GM23338 (cell line): Measurements from ENCODE around the gene PRPF31. TPM values are rescaled to one million over a fixed set of nuclear protein-coding genes. Genes with fewer than 3 reads are reported as not detected.

Experiments used
- ATAC-seq: fragments of 200-7000 bp; cut with Tn5 transposase; 3 replicates; pipeline ENCODE4 v1.9.1; 2020
- DNase-seq: peaks from one replicate; pipeline ENCODE4 v3.0.0-alpha.2; 2015; ENCODE audit warnings: low spot score
- H2AFZ ChIP-seq: fragments of 200-600 bp; sonication (generic); 2 replicates; pipeline ENCODE4 v1.8.0; 2016; ENCODE audit warnings: antibody characterized with exemption, mild to moderate bottlenecking, moderate library complexity
- H3F3A ChIP-seq: fragments of 200-600 bp; sonication (generic); replicated peaks from 2 replicates; pipeline ENCODE4 v1.8.0; 2017; ENCODE audit warnings: antibody characterized with exemption, mixed run types, low read depth
- H3K27ac ChIP-seq: fragments of 200-600 bp; sonication (generic); 2 replicates; pipeline ENCODE4 v1.6.1; 2016; ENCODE audit warnings: low read depth
- H3K27me3 ChIP-seq: fragments of 200-600 bp; sonication (generic); 2 replicates; pipeline ENCODE4 v1.8.0; 2016; ENCODE audit warnings: mild to moderate bottlenecking, mixed run types, moderate library complexity; ENCODE audit not compliant: insufficient read depth
- H3K36me3 ChIP-seq: fragments of 200-600 bp; sonication (generic); 2 replicates; pipeline ENCODE4 v1.8.0; 2016; ENCODE audit warnings: mild to moderate bottlenecking; ENCODE audit not compliant: insufficient read depth
- H3K4me1 ChIP-seq: fragments of 200-600 bp; sonication (generic); 2 replicates; pipeline ENCODE4 v1.8.0; 2016; ENCODE audit warnings: mild to moderate bottlenecking, moderate library complexity; ENCODE audit not compliant: insufficient read depth
- H3K4me2 ChIP-seq: fragments of 200-600 bp; sonication (generic); 2 replicates; pipeline ENCODE4 v1.7.1; 2017; ENCODE audit warnings: mixed run types
- H3K4me3 ChIP-seq: fragments of 200-600 bp; sonication (generic); 2 replicates; pipeline ENCODE4 v1.6.1; 2016; ENCODE audit warnings: mixed run types
- H3K79me2 ChIP-seq: fragments of 200-600 bp; sonication (generic); replicated peaks from 2 replicates; pipeline ENCODE4 v1.8.0; 2017; ENCODE audit warnings: mild to moderate bottlenecking; ENCODE audit not compliant: insufficient read depth
- H3K9me2 ChIP-seq: fragments of 200-600 bp; sonication (generic); 2 replicates; pipeline ENCODE4 v1.8.0; 2017; ENCODE audit not compliant: insufficient read depth
- H4K20me1 ChIP-seq: fragments of 200-600 bp; sonication (generic); replicated peaks from 2 replicates; pipeline ENCODE4 v1.8.0; 2017; ENCODE audit warnings: mild to moderate bottlenecking; ENCODE audit not compliant: insufficient read depth
- H3K27ac Mint-ChIP-seq: 2 replicates; pipeline ENCODE4 v1.8.0; 2020; ENCODE audit warnings: inconsistent platforms, mild to moderate bottlenecking, moderate library complexity, mixed read lengths
- H3K27me3 Mint-ChIP-seq: 3 replicates; pipeline ENCODE4 v1.8.0; 2022; ENCODE audit warnings: low read depth, mild to moderate bottlenecking, moderate library complexity, mixed read lengths, inconsistent platforms; ENCODE audit not compliant: insufficient read depth, poor library complexity
- H3K36me3 Mint-ChIP-seq: 3 replicates; pipeline ENCODE4 v1.8.0; 2021; ENCODE audit warnings: low read depth, mild to moderate bottlenecking, inconsistent platforms, moderate library complexity, mixed read lengths
- H3K4me1 Mint-ChIP-seq: 3 replicates; pipeline ENCODE4 v1.8.0; 2020; ENCODE audit warnings: mild to moderate bottlenecking, inconsistent platforms, mixed read lengths
- H3K4me3 Mint-ChIP-seq: 3 replicates; pipeline ENCODE4 v1.8.0; 2021; ENCODE audit warnings: moderate library complexity, mild to moderate bottlenecking, inconsistent platforms, mixed read lengths
- H3K9me3 Mint-ChIP-seq: 3 replicates; pipeline ENCODE4 v1.8.0; 2020; ENCODE audit warnings: moderate library complexity, mild to moderate bottlenecking, inconsistent platforms, mixed read lengths
- CREB1 ChIP-seq: fragments of 250-450 bp; sonication (Bioruptor Pico); IDR thresholded peaks from 2 replicates; pipeline ENCODE4 v1.5.0; 2020; ENCODE audit warnings: low read depth, mild to moderate bottlenecking, moderate library complexity
- EZH2 ChIP-seq: fragments of 200-600 bp; sonication (generic); IDR thresholded peaks from one replicate; pipeline ENCODE4 v1.8.0; 2017; ENCODE audit warnings: antibody characterized with exemption, mild to moderate bottlenecking, low read depth; ENCODE audit not compliant: unreplicated experiment
- EZH2phosphoT487 ChIP-seq: fragments of 200-600 bp; sonication (generic); IDR thresholded peaks from one replicate; pipeline ENCODE4 v1.8.1; 2018; ENCODE audit warnings: antibody characterized with exemption; ENCODE audit not compliant: unreplicated experiment
- JUNB ChIP-seq: IDR thresholded peaks from one replicate; pipeline ENCODE4 v1.6.1; 2016; ENCODE audit warnings: antibody characterized with exemption; ENCODE audit not compliant: unreplicated experiment
- NANOG ChIP-seq: IDR thresholded peaks from 2 replicates; pipeline ENCODE4 v1.6.1; 2016; ENCODE audit warnings: antibody characterized with exemption, borderline replicate concordance
- POLR2AphosphoS5 ChIP-seq: IDR thresholded peaks from 2 replicates; pipeline ENCODE4 v1.6.1; 2016; ENCODE audit warnings: antibody characterized with exemption, low read depth
- STAT1 ChIP-seq: IDR thresholded peaks from one replicate; pipeline ENCODE4 v1.6.1; 2016; ENCODE audit warnings: antibody characterized with exemption; ENCODE audit not compliant: unreplicated experiment
- ZNF114 ChIP-seq: fragments of 250-450 bp; sonication (Bioruptor Pico); IDR thresholded peaks from 2 replicates; pipeline ENCODE4 v1.5.0; 2020; ENCODE audit warnings: mild to moderate bottlenecking, moderate library complexity
- ZNF331 ChIP-seq: fragments of 250-450 bp; sonication (Bioruptor Pico); IDR thresholded peaks from 2 replicates; pipeline ENCODE4 v1.5.0; 2020; ENCODE audit warnings: low read depth, mild to moderate bottlenecking, moderate library complexity
- polyA plus RNA-seq: library from polyadenylated mRNA; unstranded; fragments of >200 nt; fragmentation: Nextera tagmentation; extraction: Ambion mirVana; gene quantifications from 2 replicates; pipeline ENCODE4 v1.2.1, GENCODE V29; 2016
- total RNA-seq: library from RNA; depleted of rRNA; stranded (reverse); fragments of >200 nt; shearing (Covaris generic); gene quantifications from 2 replicates; pipeline ENCODE4 v1.2.3, GENCODE V29; 2014
- TF ChIP-seq, protein P1 (sequence below): IDR thresholded peaks from one replicate; pipeline ENCODE4 v1.6.1; 2018; ENCODE audit warnings: antibody characterized with exemption; ENCODE audit not compliant: unreplicated experiment
- TF ChIP-seq, protein P2 (sequence below): fragments of 250-450 bp; sonication (Bioruptor Pico); IDR thresholded peaks from 2 replicates; pipeline ENCODE4 v1.5.0; 2020; ENCODE audit warnings: mild to moderate bottlenecking, moderate library complexity
- TF ChIP-seq, protein P3 (sequence below): IDR thresholded peaks from 2 replicates; pipeline ENCODE4 v1.6.1; 2016; ENCODE audit warnings: antibody characterized with exemption

Gene PRPF31
- total and polyA plus RNA-seq, 2 experiments from 2014 or later, result 83.3 to 94.2 TPM

DNA sequence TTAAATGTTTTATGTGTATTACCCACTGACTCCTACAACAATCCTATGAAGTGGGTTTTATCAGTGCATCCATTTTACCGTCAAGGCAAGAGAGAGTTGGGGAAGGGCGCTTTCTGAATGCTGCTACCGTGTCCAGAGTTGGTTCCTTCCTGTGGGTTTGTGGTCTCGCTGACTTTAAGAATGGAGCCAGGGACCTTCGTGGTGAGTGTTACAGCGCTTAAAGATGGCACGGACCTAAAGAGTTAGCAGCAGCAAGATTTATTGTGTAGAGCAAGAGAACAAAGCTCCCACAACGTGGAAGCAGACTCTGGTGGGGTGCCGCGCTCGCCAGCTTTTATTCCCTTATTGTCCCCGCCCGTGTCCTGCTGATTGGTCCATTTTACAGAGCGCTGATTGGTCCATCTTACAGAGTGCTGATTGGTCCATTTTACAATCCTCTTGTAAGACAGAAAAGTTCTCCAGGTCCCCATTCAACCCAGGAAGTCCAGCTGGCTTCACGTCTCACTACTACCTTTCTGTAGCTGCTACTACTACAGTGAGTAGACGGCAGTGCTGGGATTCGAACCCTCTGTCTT lies 21.0 kb upstream of the PRPF31 start (continued):
- TF ChIP-seq CREB1 (CRISPR knock-in tag) (no peak), POLR2AphosphoS5 (no peak), EZH2 (no peak), NANOG (no peak), ZNF331 (CRISPR knock-in tag) (no peak)

DNA sequence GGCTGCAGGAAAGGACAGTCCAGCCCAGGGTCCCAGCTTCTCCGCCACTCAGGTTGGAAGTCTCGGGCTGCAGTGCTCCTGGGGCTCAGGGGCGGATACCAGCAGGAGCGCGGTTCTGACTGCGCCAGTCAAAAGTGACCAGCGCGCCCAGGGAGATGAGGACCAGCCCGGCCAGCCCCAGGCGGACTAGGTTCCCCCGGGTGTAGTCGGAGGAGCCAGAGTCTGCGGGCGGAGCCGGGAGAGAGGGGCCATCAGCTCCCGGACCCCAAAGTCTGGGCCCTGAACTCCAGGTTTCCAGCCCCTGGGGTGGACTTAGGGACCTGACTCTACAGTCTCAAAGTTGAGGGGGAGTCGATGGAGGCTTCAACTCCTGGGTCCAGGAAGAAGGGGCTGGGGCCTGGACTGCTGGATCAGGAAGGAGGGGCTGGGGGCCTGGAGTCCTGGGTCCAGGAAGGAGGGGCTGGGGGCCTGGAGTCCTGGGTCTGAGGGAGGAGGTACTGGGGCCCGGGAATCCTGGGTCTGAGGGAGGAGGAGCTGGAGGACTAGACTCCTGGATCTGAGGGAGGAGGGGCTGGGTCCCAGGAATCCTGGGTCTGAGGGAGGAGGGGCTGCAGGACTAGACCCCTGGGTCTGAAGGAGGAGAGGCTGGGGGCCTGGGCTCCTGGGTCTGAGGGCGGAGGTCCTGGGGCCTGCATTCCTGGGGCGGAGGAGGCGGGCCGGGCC lies 20.3 kb upstream of the PRPF31 start:
- peak overlapping the region; percentile 76 for H3K4me3 ChIP-seq
- peaks cover 10% of the 10 kb centered on the region for H3K9me3 Mint-ChIP-seq
- peak overlapping the region; percentile 94 for H3K4me2 ChIP-seq
- H3K4me3 Mint-ChIP-seq, result peak overlapping the region; percentile 75; the same call in 2 of the 3 replicates
- H3K9me2 ChIP-seq, result no peaks in the 10 kb centered on the region
- peaks cover 6% of the 10 kb centered on the region; the same call in 1 of the 2 replicates for H3K4me1 ChIP-seq
- H4K20me1 ChIP-seq, result no peaks in the 10 kb centered on the region
- peak overlapping the region; percentile 66; the same call in 1 of the 2 replicates for H2AFZ ChIP-seq
- peaks cover 41% of the 10 kb centered on the region for H3K27me3 ChIP-seq
- H3K27ac ChIP-seq, result no peak overlapping the region
- peaks cover 36% of the 10 kb centered on the region for H3K27me3 Mint-ChIP-seq
- no peak overlapping the region for H3K27ac Mint-ChIP-seq
- peaks cover 9% of the 10 kb centered on the region; the same call in 1 of the 2 replicates for H3F3A ChIP-seq
- H3K4me1 Mint-ChIP-seq, result peaks cover under 1% of the 10 kb centered on the region
- H3K36me3 ChIP-seq, result no peaks in the 10 kb centered on the region
- H3K36me3 Mint-ChIP-seq, result peaks cover 7% of the 10 kb centered on the region; the same call in 1 of the 3 replicates
- DNase-seq (no peak), ATAC-seq (no peak)
- no peaks in the 10 kb centered on the region for H3K79me2 ChIP-seq
- TF ChIP-seq JUNB, result no peak
- no peak for TF ChIP-seq EZH2
- TF ChIP-seq POLR2AphosphoS5, result no peak
- no peak for TF ChIP-seq ZNF331 (CRISPR knock-in tag)
- TF ChIP-seq EZH2phosphoT487, result no peak
- TF ChIP-seq, protein P1, sequence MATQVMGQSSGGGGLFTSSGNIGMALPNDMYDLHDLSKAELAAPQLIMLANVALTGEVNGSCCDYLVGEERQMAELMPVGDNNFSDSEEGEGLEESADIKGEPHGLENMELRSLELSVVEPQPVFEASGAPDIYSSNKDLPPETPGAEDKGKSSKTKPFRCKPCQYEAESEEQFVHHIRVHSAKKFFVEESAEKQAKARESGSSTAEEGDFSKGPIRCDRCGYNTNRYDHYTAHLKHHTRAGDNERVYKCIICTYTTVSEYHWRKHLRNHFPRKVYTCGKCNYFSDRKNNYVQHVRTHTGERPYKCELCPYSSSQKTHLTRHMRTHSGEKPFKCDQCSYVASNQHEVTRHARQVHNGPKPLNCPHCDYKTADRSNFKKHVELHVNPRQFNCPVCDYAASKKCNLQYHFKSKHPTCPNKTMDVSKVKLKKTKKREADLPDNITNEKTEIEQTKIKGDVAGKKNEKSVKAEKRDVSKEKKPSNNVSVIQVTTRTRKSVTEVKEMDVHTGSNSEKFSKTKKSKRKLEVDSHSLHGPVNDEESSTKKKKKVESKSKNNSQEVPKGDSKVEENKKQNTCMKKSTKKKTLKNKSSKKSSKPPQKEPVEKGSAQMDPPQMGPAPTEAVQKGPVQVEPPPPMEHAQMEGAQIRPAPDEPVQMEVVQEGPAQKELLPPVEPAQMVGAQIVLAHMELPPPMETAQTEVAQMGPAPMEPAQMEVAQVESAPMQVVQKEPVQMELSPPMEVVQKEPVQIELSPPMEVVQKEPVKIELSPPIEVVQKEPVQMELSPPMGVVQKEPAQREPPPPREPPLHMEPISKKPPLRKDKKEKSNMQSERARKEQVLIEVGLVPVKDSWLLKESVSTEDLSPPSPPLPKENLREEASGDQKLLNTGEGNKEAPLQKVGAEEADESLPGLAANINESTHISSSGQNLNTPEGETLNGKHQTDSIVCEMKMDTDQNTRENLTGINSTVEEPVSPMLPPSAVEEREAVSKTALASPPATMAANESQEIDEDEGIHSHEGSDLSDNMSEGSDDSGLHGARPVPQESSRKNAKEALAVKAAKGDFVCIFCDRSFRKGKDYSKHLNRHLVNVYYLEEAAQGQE, result no peak
- TF ChIP-seq, protein P2, sequence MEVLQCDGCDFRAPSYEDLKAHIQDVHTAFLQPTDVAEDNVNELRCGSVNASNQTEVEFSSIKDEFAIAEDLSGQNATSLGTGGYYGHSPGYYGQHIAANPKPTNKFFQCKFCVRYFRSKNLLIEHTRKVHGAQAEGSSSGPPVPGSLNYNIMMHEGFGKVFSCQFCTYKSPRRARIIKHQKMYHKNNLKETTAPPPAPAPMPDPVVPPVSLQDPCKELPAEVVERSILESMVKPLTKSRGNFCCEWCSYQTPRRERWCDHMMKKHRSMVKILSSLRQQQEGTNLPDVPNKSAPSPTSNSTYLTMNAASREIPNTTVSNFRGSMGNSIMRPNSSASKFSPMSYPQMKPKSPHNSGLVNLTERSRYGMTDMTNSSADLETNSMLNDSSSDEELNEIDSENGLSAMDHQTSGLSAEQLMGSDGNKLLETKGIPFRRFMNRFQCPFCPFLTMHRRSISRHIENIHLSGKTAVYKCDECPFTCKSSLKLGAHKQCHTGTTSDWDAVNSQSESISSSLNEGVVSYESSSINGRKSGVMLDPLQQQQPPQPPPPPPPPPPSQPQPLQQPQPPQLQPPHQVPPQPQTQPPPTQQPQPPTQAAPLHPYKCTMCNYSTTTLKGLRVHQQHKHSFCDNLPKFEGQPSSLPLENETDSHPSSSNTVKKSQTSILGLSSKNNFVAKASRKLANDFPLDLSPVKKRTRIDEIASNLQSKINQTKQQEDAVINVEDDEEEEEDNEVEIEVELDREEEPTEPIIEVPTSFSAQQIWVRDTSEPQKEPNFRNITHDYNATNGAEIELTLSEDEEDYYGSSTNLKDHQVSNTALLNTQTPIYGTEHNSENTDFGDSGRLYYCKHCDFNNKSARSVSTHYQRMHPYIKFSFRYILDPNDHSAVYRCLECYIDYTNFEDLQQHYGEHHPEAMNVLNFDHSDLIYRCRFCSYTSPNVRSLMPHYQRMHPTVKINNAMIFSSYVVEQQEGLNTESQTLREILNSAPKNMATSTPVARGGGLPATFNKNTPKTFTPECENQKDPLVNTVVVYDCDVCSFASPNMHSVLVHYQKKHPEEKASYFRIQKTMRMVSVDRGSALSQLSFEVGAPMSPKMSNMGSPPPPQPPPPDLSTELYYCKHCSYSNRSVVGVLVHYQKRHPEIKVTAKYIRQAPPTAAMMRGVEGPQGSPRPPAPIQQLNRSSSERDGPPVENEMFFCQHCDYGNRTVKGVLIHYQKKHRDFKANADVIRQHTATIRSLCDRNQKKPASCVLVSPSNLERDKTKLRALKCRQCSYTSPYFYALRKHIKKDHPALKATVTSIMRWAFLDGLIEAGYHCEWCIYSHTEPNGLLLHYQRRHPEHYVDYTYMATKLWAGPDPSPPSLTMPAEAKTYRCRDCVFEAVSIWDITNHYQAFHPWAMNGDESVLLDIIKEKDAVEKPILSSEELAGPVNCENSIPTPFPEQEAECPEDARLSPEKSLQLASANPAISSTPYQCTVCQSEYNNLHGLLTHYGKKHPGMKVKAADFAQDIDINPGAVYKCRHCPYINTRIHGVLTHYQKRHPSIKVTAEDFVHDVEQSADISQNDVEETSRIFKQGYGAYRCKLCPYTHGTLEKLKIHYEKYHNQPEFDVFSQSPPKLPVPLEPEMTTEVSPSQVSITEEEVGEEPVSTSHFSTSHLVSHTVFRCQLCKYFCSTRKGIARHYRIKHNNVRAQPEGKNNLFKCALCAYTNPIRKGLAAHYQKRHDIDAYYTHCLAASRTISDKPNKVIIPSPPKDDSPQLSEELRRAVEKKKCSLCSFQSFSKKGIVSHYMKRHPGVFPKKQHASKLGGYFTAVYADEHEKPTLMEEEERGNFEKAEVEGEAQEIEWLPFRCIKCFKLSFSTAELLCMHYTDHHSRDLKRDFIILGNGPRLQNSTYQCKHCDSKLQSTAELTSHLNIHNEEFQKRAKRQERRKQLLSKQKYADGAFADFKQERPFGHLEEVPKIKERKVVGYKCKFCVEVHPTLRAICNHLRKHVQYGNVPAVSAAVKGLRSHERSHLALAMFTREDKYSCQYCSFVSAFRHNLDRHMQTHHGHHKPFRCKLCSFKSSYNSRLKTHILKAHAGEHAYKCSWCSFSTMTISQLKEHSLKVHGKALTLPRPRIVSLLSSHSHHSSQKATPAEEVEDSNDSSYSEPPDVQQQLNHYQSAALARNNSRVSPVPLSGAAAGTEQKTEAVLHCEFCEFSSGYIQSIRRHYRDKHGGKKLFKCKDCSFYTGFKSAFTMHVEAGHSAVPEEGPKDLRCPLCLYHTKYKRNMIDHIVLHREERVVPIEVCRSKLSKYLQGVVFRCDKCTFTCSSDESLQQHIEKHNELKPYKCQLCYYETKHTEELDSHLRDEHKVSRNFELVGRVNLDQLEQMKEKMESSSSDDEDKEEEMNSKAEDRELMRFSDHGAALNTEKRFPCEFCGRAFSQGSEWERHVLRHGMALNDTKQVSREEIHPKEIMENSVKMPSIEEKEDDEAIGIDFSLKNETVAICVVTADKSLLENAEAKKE (CRISPR knock-in tag), result no peak
- TF ChIP-seq STAT1, result no peak
- TF ChIP-seq ZNF114 (CRISPR knock-in tag), result no peak
- TF ChIP-seq NANOG, result no peak
- TF ChIP-seq, protein P3, sequence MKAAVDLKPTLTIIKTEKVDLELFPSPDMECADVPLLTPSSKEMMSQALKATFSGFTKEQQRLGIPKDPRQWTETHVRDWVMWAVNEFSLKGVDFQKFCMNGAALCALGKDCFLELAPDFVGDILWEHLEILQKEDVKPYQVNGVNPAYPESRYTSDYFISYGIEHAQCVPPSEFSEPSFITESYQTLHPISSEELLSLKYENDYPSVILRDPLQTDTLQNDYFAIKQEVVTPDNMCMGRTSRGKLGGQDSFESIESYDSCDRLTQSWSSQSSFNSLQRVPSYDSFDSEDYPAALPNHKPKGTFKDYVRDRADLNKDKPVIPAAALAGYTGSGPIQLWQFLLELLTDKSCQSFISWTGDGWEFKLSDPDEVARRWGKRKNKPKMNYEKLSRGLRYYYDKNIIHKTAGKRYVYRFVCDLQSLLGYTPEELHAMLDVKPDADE, result no peak
